H1 (cell line): ENCODE measurements around the gene ARPP19. TPM values are rescaled to one million over a fixed set of nuclear protein-coding genes. Genes with fewer than 3 reads are reported as not detected.

Experiments used
- ASH2L ChIP-seq: fragments of 200-600, 300-600 bp; sonication (generic); IDR thresholded peaks from one replicate; pipeline ENCODE4 v1.7.1; 2017; ENCODE audit warnings: low read length
- ATF2 ChIP-seq: IDR thresholded peaks from 2 replicates; pipeline ENCODE4 v1.6.1; 2012; ENCODE audit warnings: low read length, inconsistent platforms
- ATF3 ChIP-seq: IDR thresholded peaks from 2 replicates; pipeline ENCODE4 v1.6.1; 2011; ENCODE audit warnings: low read depth, mild to moderate bottlenecking, low read length; ENCODE audit not compliant: insufficient read depth
- BCL11A ChIP-seq, 2 experiments: IDR thresholded peaks; one replicate each; pipeline ENCODE4 v1.6.1; 2011; ENCODE audit warnings: low read depth in 2 of 2, low read length in 2 of 2, mild to moderate bottlenecking in 2 of 2
- CBX5 ChIP-seq: fragments of 300-800, 300-1000 bp; sonication (generic); IDR thresholded peaks from 2 replicates; pipeline ENCODE4 v1.7.1; 2016; ENCODE audit warnings: antibody characterized with exemption, low read length, low read depth
- CTCF ChIP-seq, 3 experiments: IDR thresholded peaks; 1 replicate in 2 of 3; 2 replicates in 1 of 3; pipeline versions ENCODE4 v1.5.1 to v1.6.1; 2011; ENCODE audit warnings: low read length in 3 of 3, mild to moderate bottlenecking in 3 of 3, inconsistent platforms in 2 of 3, low read depth in 1 of 3, moderate library complexity in 1 of 3; ENCODE audit not compliant: insufficient read depth in 1 of 3; ENCODE audit errors: control extremely low read depth in 1 of 3
- EGR1 ChIP-seq: IDR thresholded peaks from 2 replicates; pipeline ENCODE4 v1.6.1; 2011; ENCODE audit warnings: low read depth, low read length, borderline replicate concordance
- FOSL1 ChIP-seq: IDR thresholded peaks from 2 replicates; pipeline ENCODE4 v1.6.1; 2011; ENCODE audit warnings: mild to moderate bottlenecking, low read depth, low read length, moderate library complexity; ENCODE audit not compliant: insufficient read depth
- HDAC6 ChIP-seq: IDR thresholded peaks from one replicate; pipeline ENCODE4 v1.7.1; 2012; ENCODE audit warnings: low read depth, mild to moderate bottlenecking, inconsistent platforms, low read length, moderate library complexity
- KDM1A ChIP-seq: fragments of 200-600, 300-600 bp; sonication (generic); IDR thresholded peaks from 2 replicates; pipeline ENCODE4 v1.7.1; 2016; ENCODE audit warnings: mild to moderate bottlenecking, low read length, borderline replicate concordance
- MAFK ChIP-seq: IDR thresholded peaks from 2 replicates; pipeline ENCODE4 v1.6.1; 2012; ENCODE audit warnings: low read depth, mild to moderate bottlenecking, improper control_type of control experiment, low read length
- MAX ChIP-seq: IDR thresholded peaks from 2 replicates; pipeline ENCODE4 v1.6.1; 2012; ENCODE audit warnings: inconsistent platforms
- POLR2A ChIP-seq, 2 experiments: IDR thresholded peaks; 1 replicate in 1 of 2; 2 replicates in 1 of 2; pipeline ENCODE4 v1.6.1; 2011; ENCODE audit warnings: low read depth in 2 of 2, low read length in 2 of 2, mild to moderate bottlenecking in 2 of 2; ENCODE audit errors: control extremely low read depth in 1 of 2
- POU5F1 ChIP-seq: IDR thresholded peaks from 2 replicates; pipeline ENCODE4 v1.6.1; 2011; ENCODE audit warnings: low read depth, mild to moderate bottlenecking, low read length, moderate library complexity
- RAD21 ChIP-seq, 2 experiments: IDR thresholded peaks in 1 of 2; conservative IDR thresholded peaks in 1 of 2; 2 replicates each; pipeline ENCODE4 v1.6.1; 2011; ENCODE audit warnings: low read depth in 2 of 2, low read length in 2 of 2, improper control_type of control experiment in 1 of 2, inconsistent platforms in 1 of 2, mild to moderate bottlenecking in 1 of 2, moderate library complexity in 1 of 2
- SIN3A ChIP-seq, 2 experiments: IDR thresholded peaks in 1 of 2; conservative IDR thresholded peaks in 1 of 2; 2 replicates each; pipeline ENCODE4 v1.6.1; 2011 to 2012; ENCODE audit warnings: low read length in 2 of 2, improper control_type of control experiment in 1 of 2, low read depth in 1 of 2, mild to moderate bottlenecking in 1 of 2
- SIRT6 ChIP-seq: IDR thresholded peaks from one replicate; pipeline ENCODE4 v1.7.1; 2012; ENCODE audit warnings: low read length, inconsistent platforms
- SP1 ChIP-seq: IDR thresholded peaks from 2 replicates; pipeline ENCODE4 v1.6.1; 2011; ENCODE audit warnings: low read depth, low read length
- TAF1 ChIP-seq: IDR thresholded peaks from 2 replicates; pipeline ENCODE4 v1.6.1; 2011; ENCODE audit warnings: mild to moderate bottlenecking, low read depth, low read length
- polyA plus RNA-seq, 7 experiments: library from polyadenylated mRNA; depleted of rRNA in 3 of 7; stranded (reverse) in 5 of 7; unstranded in 2 of 7; fragments of >200 nt in 5 of 7; fragments of 200-250 nt in 2 of 7; gene quantifications; 1 replicate in 5 of 7; 2 replicates in 1 of 7; 4 replicates in 1 of 7; pipeline versions ENCODE4 v1.2.1 to v1.2.3, GENCODE V29; 2011 to 2013; ENCODE audit warnings: missing spikeins in 2 of 7, mixed read lengths in 2 of 7
- total RNA-seq: library from RNA; stranded (reverse); fragmentation: NEBNext Ultra II Directional; extraction: Animal tissue kit (Norgen Biotek cat#: 25700); gene quantifications from 2 replicates; pipeline ENCODE4 v1.2.1, GENCODE V29; 2021

Gene ARPP19
- total and polyA plus RNA-seq, 2 of the 8 experiments (the other 6 are each of a cell fraction or from before 2014, with no cell fraction given): 81.9 to 274 TPM

DNA sequence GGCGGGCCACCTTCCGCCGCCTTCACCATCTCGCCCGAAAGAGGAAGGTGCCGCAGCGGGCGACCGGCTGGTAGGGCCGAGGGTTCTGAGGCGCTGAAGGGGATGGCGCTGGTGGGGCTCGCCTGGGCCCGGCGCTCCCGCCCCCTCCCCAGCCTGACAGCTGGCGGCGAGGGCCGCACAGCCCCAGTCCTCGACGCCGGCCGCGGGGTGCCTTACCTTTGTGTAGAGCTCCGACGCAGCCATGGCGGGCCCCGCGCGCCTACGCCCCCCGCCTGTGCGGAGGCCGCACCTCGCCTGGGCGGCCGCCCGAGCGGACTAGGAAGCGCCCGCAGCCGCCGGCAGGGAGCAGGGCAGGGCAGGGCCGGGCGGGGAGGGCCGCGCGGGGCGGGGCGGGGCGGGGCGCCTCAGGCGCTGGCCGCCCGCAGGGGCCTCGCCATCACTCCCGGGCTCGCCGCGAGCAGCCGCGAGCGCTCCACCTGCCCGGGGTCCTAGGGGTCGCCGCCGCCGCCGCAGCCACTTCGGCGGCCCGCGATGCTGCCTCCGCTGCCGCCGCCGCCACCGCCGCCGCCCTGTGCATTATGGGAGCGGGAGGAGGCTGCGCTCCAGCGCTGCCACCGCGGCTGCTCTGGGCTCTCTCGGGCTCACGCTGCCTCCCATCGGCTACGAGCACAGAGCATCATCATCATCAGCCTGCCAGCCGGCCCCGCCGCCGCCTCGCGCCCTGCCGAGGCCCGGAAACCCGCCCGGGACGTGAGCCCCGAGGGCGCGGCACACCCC is 40.1 kb downstream of the ARPP19 start, which contains the start of gene MYO5A (continued):
- TF ChIP-seq ATF3 (no peak), CTCF (IDR thresholded peaks at IDR 0.05; ENCODE audit: control extremely low read depth in 1 of 3, insufficient read depth in 1 of 3, low read depth in 1 of 3, low read length in 3 of 3) (peak in 2 of 3 experiments; percentile 21 to 23; a peak in 2 of 4 replicates), TAF1 (peak; percentile 41), SP1 (no peak), CBX5 (no peak), SIN3A (conservative IDR thresholded peaks at IDR 0.05 in 1 of 2, IDR thresholded peaks at IDR 0.05 in 1 of 2; ENCODE audit: low read depth in 1 of 2, low read length in 2 of 2) (peak; percentile 69 to 83; a peak in 2 of 4 replicates), EGR1 (no peak), HDAC6 (no peak), BCL11A (IDR thresholded peaks at IDR 0.05; ENCODE audit: low read depth in 2 of 2, low read length in 2 of 2) (no peak), FOSL1 (0 out of 2 replicates have a peak, but pooled peaks have one; percentile 42), POU5F1 (no peak), RAD21 (IDR thresholded peaks at IDR 0.05 in 1 of 2, conservative IDR thresholded peaks at IDR 0.05 in 1 of 2; ENCODE audit: low read depth in 2 of 2, low read length in 2 of 2) (peak; percentile 26 to 31; a peak in 3 of 4 replicates), MAFK (no peak), SIRT6 (no peak), KDM1A (no peak; the same call in 1 of the 2 replicates), ASH2L (peak; percentile 72), MAX (peak; percentile 37), ATF2 (no peak), POLR2A (IDR thresholded peaks at IDR 0.05; ENCODE audit: control extremely low read depth in 1 of 2, low read depth in 2 of 2, low read length in 2 of 2) (peak in 1 of 2 experiments; percentile 54; a peak in 2 of 3 replicates)
